Sigmoid colon (tissue), 3 donors: ENCODE results near the gene ZNF891.

Experiments
- POLR2A ChIP-seq, 2 donors: fragments of 450-650 bp; IDR thresholded peaks; one replicate each; pipeline ENCODE4 v1.6.1; 2016; ENCODE audit warnings: antibody characterized with exemption in 2 of 2, mild to moderate bottlenecking in 2 of 2, moderate library complexity in 2 of 2
- TF ChIP-seq, protein P1 (sequence below), 4 experiments: fragments of 450-650 bp in 3 of 4; fragments of 200-600 bp in 1 of 4; IDR thresholded peaks; one replicate each; pipeline ENCODE4 v1.5.1; 2016 to 2019; ENCODE audit warnings: antibody characterized with exemption in 4 of 4, mild to moderate bottlenecking in 3 of 4, moderate library complexity in 2 of 4

DNA sequence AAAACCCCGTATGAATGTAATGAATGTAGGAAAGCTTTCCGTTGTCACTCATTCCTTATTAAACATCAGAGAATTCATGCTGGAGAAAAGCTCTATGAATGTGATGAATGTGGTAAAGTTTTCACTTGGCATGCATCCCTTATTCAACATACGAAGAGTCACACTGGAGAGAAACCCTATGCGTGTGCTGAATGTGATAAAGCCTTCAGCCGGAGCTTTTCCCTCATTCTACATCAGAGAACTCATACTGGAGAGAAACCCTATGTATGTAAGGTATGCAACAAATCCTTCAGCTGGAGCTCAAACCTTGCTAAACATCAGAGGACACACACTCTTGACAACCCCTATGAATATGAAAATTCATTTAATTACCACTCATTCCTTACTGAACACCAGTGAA lies 23.8 kb downstream of the ZNF891 start:
- no peak for TF ChIP-seq POLR2A (IDR thresholded peaks at IDR 0.05)
- TF ChIP-seq, protein P1, sequence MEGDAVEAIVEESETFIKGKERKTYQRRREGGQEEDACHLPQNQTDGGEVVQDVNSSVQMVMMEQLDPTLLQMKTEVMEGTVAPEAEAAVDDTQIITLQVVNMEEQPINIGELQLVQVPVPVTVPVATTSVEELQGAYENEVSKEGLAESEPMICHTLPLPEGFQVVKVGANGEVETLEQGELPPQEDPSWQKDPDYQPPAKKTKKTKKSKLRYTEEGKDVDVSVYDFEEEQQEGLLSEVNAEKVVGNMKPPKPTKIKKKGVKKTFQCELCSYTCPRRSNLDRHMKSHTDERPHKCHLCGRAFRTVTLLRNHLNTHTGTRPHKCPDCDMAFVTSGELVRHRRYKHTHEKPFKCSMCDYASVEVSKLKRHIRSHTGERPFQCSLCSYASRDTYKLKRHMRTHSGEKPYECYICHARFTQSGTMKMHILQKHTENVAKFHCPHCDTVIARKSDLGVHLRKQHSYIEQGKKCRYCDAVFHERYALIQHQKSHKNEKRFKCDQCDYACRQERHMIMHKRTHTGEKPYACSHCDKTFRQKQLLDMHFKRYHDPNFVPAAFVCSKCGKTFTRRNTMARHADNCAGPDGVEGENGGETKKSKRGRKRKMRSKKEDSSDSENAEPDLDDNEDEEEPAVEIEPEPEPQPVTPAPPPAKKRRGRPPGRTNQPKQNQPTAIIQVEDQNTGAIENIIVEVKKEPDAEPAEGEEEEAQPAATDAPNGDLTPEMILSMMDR (IDR thresholded peaks at IDR 0.05), result no peak
